A673 (cell line): ENCODE data around the gene UHRF2.

Experiments
- CTCF ChIP-seq: fragments of 300-800, 200-600 bp; sonication (generic); conservative IDR thresholded peaks from 2 replicates; pipeline ENCODE4 v1.5.1; 2017; ENCODE audit warnings: low read depth, mild to moderate bottlenecking, antibody characterized with exemption, low read length, moderate library complexity, mixed read lengths
- EZH2 ChIP-seq: fragments of 200-600 bp; sonication (generic); IDR thresholded peaks from 2 replicates; pipeline ENCODE4 v1.6.1; 2017; ENCODE audit warnings: borderline replicate concordance, low read depth, mild to moderate bottlenecking, mixed read lengths, antibody characterized with exemption, low read length; ENCODE audit not compliant: poor library complexity, severe bottlenecking

DNA sequence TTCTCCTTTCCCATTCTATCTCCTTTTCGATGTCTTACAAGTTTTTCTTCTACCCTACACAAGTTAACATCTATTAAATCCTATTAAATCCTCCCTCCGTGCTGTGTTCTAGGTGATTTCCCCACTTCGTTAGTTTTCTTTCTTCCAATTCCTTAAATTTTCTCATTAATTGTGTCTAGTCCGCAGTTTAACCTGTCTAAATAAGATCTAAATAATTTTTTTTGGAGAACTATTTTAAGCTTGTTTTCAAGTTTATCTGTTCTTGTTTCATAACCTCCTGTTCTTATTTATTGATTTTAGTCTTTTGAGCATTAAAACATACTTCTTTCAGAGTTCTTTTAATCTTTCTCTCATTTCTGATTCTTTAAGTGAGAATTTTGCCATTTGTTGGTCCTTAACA, 109.3 kb downstream of the UHRF2 start:
- no peak for TF ChIP-seq CTCF
- no peak for TF ChIP-seq EZH2
